ENCODE measurements around the gene ISM2. TPM values are rescaled to one million over a fixed set of nuclear protein-coding genes. Genes with fewer than 3 reads are reported as not detected.

The ISM2 gene
- total and polyA plus RNA-seq, 2 of the 13 experiments (the other 11 are each of a cell fraction or from before 2014, with no cell fraction given): 1.8 to 40.7 TPM

- ATAC-seq (no peak), DNase-seq (ENCODE audit: low spot score) (no peak), FAIRE-seq (no peak)
- POLR2A ChIA-PET: no interaction called here
- H3K9ac ChIP-seq (ENCODE audit: insufficient read depth, low read depth, low read length): no peak overlapping the region
- no peaks in the 10 kb centered on the region for H3K4me1 ChIP-seq (ENCODE audit: insufficient read depth, low read length)
- H3K36me3 ChIP-seq (replicated peaks in 1 of 2; ENCODE audit: control insufficient read depth in 1 of 2, insufficient read depth in 2 of 2, low read length in 2 of 2): peaks cover 24 to 35% of the 10 kb centered on the region in 2 experiments
- H3K27ac ChIP-seq (ENCODE audit: extremely low read length, insufficient read depth, low read length): no peak overlapping the region
- WGBS (ENCODE audit: low lambda C conversion rate): 96% methylated on average over 7 of the region's 7 CpGs
- no peaks in the 10 kb centered on the region for H3K27me3 ChIP-seq (ENCODE audit: control insufficient read depth in 1 of 2, insufficient read depth in 2 of 2, low read length in 2 of 2)
- TF ChIP-seq ZBTB37 (CRISPR knock-in tag; IDR thresholded peaks at IDR 0.05): no peak
- no peak for TF ChIP-seq ETS1 (CRISPR knock-in tag; IDR thresholded peaks at IDR 0.05)
- TF ChIP-seq ZNF674 (CRISPR knock-in tag; IDR thresholded peaks at IDR 0.05; ENCODE audit: low read depth): no peak
- TF ChIP-seq ZNF224 (CRISPR knock-in tag; IDR thresholded peaks at IDR 0.05): no peak
- no peak for TF ChIP-seq THYN1 (CRISPR knock-in tag; IDR thresholded peaks at IDR 0.05; ENCODE audit: borderline replicate concordance, low read depth)
- in situ Hi-C loops (cut with HindIII; ENCODE audit: extremely low pct_ligation_motif_present, low pct_unique_long_range_greater_than_20kb) (no loop called here), intact Hi-C loops (cut with micrococcal nuclease; ENCODE audit: unreplicated experiment) (no loop called here)
- no TSS peak for BruUV-seq (replicated peaks)
- H4K20me1 ChIP-seq (ENCODE audit: insufficient read depth, low read length): peaks cover 3% of the 10 kb centered on the region; the same call in 1 of the 2 replicates
- CTCF ChIA-PET (ENCODE audit: low intra/inter-chr PET ratio, low total read pairs): no interaction called here
- no peak overlapping the region for H3K4me2 ChIP-seq (ENCODE audit: low read depth, low read length)
- no peaks in the 10 kb centered on the region for H3K79me2 ChIP-seq (ENCODE audit: insufficient read depth, low read length)
- H3K9me3 ChIP-seq (ENCODE audit: low read length): no peaks in the 10 kb centered on the region
- H3K4me3 ChIP-seq (replicated peaks in 1 of 3; ENCODE audit: insufficient read depth in 1 of 3, low read depth in 2 of 3, low read length in 3 of 3): no peak overlapping the region
- H2AFZ ChIP-seq (ENCODE audit: low read length): no peak overlapping the region
Observed at GRCh38 chr14:77485901-77486678, 12.5 kb downstream of the ISM2 start.

Measured in HepG2 (cell line).